IPS DF 4.7 (cell line): ENCODE data around the gene OCSTAMP.
A peak's percentile ranks its signal among the peaks of the same experiment; 100 is the strongest.

Experiments
- DNase-seq: peaks from one replicate; pipeline ENCODE4 v3.0.0-alpha.2; 2013; ENCODE audit warnings: low spot score; ENCODE audit errors: extremely low read depth

Gene OCSTAMP

DNA sequence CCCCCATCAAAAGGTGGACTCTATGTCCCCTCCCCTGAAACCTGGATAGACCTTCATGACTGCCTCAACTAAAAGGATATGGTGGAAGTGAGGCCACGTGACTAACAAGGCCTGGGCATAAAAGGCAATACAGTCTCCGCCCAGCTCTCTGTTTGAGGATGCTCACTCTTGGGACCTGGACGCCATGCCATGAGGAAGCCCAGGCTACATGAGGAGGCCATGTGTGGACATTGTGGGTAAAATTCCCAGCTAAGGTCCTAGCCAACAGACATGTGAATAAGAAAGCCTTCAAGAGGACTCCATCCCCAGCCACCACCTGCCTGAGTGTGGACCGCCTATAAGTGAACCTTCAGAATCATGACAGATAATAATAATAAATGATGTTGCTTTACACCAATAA is 29.9 kb downstream of the OCSTAMP start:
- no peak for DNase-seq

DNA sequence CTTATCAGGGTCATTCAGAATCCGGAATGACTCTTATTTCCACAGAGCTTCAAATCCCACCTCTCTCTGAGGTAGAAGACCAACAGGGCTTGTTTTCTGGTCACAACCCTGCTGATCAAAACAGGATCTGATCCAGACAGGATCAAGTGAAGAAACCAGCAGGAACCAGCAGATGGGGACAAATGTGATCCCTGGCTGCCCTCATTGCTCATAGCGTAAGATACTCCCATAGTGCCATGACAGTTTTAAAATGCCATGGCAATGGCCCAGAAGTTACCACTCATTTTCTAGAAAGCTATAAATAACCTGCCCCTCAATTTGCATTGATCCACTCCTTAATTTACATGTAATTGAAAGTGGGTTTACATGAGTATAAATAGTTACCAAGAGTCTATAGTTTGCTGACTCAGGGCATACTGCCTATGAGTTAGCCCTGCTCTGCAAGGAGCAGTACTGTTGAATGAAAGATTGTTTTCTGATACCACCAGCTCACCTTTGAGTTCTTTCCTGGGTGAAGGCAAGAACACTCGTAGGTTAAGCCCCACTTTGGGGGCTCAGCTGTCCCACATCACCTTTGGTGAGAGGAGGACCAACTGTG is 30.9 kb downstream of the OCSTAMP start:
- DNase-seq: no peak

DNA sequence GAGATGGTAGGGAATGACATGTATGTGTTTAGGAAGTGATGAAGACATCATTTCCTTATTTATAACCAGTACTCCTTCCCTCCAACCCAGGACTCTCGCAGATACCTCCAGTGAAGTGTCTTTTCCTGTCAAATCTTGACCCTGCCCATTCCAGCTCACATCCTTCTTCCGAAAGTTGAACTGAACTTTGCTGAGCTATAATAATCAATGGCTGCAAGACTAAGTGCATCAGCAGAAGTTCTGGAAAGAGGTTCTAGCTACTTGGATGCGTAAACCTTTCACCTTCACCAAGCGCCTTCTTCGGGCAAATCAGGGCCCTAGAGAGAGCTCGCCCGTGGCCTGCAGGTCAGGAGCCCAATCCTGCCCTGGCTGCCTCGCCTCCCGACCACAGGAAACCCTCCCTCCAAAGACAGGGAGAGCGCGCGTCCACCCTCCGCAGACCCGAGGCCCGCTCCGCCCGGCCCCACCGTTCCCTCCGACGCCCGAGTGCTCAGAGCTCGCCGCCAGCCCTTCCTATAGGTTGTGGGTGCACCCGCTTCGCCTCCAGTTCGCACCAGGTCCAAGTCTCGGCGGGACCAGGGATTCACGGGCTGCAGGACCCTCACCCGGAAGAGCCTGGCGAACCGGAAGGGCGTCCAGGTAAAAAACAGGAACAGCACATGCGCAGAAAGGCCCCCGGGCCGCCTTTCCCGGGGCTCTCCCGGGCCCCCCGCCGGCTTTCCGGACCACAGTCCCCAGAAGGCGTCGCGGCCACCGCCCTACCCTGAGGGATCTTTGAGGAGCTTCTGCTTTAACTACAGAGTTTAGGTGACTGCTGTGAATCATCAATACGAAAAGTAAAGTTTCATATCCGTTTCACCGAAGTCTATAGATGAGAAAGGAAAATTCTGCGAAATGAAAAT is 37.3 kb downstream of the OCSTAMP start, which contains the start of gene ZNF334:
Gene ZNF334, minus strand, starts transcription at position 617 of the 902 bp plus-strand sequence. CDS start 1,457 bp downstream, outside the sequence.
- peak; percentile 49 for DNase-seq

DNA sequence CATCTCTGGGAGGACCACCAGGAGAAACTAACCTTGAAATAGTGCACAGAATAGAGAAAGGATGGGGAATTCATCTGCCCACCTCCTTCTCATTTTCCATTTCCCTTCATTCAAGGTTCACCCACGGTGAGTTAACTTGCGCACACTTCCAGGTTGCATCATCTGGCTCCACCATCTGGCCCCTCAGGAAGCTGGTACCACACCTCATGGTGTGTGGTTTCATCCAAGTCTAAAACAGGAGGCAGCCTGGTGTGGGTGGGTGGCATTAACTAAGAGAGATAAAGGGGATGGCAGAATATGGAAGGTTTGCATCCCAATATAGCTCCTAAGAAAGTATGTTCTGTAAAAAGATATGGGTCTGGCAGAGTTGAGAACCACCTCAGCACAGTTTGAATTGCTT is 40.9 kb downstream of the OCSTAMP start:
- DNase-seq: no peak

DNA sequence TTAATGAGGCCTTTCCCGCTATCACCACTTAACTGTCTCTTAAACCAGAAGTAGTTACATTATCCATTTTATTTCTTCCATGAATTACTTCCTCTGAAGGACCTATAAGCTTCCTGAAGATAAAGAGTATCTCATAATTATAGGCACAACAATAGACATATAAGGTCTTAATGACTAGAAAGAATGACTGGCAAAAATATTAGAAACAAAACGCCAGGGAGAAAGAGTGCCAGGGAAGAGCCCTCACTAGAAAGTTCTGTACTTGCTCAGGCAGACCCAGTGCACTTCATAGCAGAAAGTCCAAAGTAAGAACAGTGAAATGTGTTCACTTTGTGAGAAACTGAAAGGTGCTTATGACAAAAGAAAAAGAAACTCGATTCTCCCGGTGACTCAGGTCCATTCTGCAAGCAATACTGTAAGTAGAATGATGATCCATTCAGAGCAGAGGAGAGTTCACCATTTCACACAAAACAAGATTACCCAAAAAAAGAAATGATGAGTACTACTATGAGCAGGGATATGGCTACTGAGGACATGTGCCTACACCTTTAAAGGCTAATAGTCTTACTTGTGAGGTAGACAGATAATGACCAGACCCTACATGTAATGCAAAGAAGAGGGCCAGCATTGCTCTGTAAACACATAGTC is 42.6 kb downstream of the OCSTAMP start:
- no peak for DNase-seq

DNA sequence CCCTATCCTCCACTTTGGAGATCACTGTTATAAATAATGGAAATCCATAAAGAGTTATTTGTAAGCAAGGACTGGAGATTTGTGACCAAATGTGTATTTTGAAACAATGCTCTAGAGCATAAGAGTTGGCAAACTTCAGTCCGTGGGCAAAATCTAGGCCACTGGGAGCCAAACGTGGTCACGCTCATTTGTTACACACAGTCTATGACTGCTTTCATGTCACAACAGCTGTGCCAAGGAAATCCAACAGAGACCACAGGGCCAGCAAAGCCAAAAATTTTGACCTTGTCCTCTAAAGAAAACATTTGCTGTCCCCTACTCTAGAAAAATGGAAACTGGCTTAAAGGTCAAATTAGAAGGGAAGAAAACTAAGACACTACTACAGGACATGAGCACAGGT is 44.9 kb downstream of the OCSTAMP start:
- DNase-seq: no peak

DNA sequence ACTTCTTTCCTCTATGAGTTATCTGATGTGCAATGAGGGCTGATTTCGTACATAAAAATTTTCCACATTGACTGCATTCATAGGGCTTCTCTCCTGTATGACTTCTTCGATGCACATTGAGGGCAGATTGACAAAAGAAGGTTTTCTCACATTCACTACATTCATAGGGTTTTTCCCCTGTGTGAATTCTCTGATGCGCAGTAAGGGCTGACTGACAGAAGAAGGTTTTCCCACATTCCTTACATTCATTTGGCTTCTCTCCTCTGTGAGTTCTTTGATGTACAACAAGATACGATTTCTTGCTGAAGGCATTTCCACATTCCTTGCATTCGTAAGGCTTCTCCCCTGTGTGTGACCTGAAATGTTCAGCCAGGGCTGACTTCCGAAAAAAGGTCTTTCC is 48.5 kb downstream of the OCSTAMP start:
- no peak for DNase-seq

DNA sequence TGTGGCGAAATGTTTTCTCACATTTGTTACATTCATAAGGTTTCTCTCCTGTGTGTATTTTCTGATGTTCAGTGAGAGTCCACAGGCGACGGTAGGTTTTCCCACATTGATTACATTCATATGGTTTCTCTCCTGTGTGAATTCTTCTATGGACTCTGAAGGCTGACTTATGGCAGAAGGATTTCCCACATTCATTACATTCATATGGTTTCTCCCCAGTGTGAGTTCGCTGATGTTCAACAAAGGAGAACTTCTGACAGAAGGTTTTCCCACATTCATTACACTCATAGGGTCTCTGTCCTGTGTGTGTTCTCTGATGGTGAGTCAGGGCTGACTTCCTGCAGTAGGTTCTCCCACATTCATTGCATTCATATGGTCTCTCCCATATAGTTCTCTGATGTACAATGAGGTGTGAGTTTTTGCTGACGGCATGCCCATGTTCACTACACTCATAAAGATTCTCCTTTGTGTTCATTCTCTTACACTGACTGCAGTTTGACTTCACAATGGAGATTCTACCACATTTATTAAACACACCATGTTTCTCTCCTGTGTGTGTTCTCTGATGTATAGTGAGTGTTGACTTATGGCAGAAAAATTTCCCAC is 49.0 kb downstream of the OCSTAMP start:
- no peak for DNase-seq

DNA sequence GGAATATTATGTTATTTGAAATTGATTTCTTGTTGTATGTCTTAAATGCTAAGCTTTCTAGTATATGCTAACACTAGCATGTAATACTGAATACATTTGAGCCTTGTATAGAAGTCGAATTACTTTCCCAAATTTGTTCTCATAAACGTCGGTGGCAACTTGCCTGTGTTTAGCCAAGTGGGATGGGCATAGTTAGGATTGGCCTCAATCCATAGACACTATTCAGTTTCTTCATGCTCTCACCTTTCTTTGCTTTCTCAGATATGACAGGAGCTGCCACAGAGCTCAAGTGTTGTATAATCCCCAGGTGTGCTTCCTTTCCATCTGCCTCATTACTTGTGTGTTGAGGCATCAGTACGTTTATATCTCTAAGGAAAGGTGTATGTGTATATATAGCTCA is 56.4 kb downstream of the OCSTAMP start:
- DNase-seq: no peak

DNA sequence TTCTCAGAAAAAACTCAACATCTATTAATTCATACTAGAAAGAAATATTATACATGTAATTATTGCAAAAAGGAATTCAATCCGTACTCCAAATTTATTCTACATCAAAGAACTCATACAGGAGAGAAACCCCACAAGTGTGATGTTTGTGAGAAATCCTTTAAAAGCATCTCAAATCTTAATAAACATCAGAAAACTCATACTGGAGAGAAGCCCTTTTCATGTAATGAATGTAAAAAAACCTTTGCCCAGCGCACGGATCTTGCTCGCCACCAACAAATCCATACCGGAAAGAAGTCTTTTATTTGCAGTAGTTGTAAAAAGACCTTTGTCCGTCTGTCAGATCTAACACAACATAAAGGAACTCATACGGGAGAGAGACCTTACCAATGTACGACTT is 59.1 kb downstream of the OCSTAMP start:
- no peak for DNase-seq
